ENCODE measurements around the gene AHR.

Gene AHR

DNA sequence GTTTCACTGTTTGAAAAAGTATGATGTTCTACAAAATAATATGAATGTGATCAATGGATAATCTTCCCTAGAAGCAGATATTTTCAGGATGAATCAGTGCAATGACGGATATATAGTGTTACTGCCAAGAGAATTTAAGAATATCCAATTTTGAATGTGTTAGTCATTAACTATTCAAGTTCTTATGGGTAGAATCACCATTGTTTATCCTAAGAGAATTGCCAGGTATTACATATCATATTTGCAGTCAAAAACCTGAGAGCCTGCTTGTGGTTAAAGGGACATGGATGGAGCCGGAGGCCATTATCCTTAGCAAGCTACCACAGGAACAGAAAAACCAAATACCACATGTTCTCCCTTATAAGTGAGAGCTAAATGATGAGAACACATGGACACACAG lies 26.9 kb downstream of the AHR start (continued):
- TF ChIP-seq ZNF223 (tag by site-specific recombination; IDR thresholded peaks at IDR 0.05) (no peak), PBX3 (CRISPR knock-in tag; IDR thresholded peaks at IDR 0.05) (no peak), ZNF239 (tag by site-specific recombination; IDR thresholded peaks at IDR 0.05) (no peak), ZNF354C (tag by site-specific recombination; IDR thresholded peaks at IDR 0.05; ENCODE audit: borderline replicate concordance, low read depth) (no peak), ZNF521 (tag by site-specific recombination; IDR thresholded peaks at IDR 0.05) (no peak), ZXDB (tag by site-specific recombination; IDR thresholded peaks at IDR 0.05) (no peak), ZNF248 (tag by site-specific recombination; IDR thresholded peaks at IDR 0.05) (no peak), ZSCAN18 (tag by site-specific recombination; IDR thresholded peaks at IDR 0.05) (no peak), ZNF280C (tag by site-specific recombination; IDR thresholded peaks at IDR 0.05) (no peak)

- Histone ChIP-seq H3K4me1 (ENCODE audit: control insufficient read depth, insufficient read depth, low read length) (no peaks in the 10 kb centered on the region), H3K36me3 (ENCODE audit: control insufficient read depth in 2 of 2, insufficient read depth in 1 of 2, low read length in 2 of 2) (peaks cover 0 to 14% of the 10 kb centered on the region in 2 experiments; a peak in 2 of 3 replicates), H3K4me3 (ENCODE audit: low read depth, low read length) (no peak overlapping the region), H3K27ac (ENCODE audit: extremely low read depth, low read depth, low read length) (no peak overlapping the region), H3K9me3 (ENCODE audit: control insufficient read depth, insufficient read depth, low read depth, low read length) (no peaks in the 10 kb centered on the region)
- TF ChIP-seq ZNF560 (tag by site-specific recombination; IDR thresholded peaks at IDR 0.05; ENCODE audit: borderline replicate concordance) (no peak), ZFP37 (tag by site-specific recombination; IDR thresholded peaks at IDR 0.05) (no peak), ZNF394 (tag by site-specific recombination; IDR thresholded peaks at IDR 0.05; ENCODE audit: borderline replicate concordance) (no peak), ZNF112 (tag by site-specific recombination; IDR thresholded peaks at IDR 0.05) (0 out of 2 replicates have a peak, but pooled peaks have one; percentile 15), ZNF350 (tag by site-specific recombination; IDR thresholded peaks at IDR 0.05) (peak; percentile 61; the same call in 1 of the 2 replicates), ZNF37A (tag by site-specific recombination; IDR thresholded peaks at IDR 0.05) (0 out of 2 replicates have a peak, but pooled peaks have one; percentile 49), ZNF18 (tag by site-specific recombination; IDR thresholded peaks at IDR 0.05) (no peak)
- CTCF ChIA-PET, result interaction anchor here (0.6 kb wide), 1 partner anchor 316 kb away, joined by 3 read pairs; no protein-coding TSS in a partner anchor
- POLR2A ChIA-PET, result no interaction called here
Observed at GRCh38 chr7:17326378-17326777, 27.9 kb downstream of the AHR start.

DNA sequence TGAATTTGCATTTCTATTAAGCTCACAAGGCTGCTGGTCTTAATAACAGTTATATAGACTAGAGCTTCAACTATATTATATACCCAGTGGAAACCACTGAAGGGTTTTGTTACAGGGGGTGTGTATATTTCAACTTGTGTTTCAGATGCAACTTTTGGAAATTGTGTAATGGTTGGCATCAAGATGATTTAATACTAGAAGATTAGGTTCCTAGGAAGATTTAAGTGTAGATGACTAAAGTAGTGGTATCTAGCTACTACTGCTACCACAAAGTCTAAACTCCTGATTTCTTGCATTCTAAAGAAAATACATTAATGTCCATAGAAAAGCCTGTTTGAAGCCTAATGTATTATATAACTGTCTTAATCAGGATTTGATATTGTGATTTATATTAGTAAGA lies 30.2 kb downstream of the AHR start:
- no peaks in the 10 kb centered on the region for H3K9me3 ChIP-seq (ENCODE audit: control insufficient read depth, insufficient read depth, low read depth, low read length)
- H3K36me3 ChIP-seq (ENCODE audit: control insufficient read depth in 2 of 2, insufficient read depth in 1 of 2, low read length in 2 of 2), result peaks cover 0 to 7% of the 10 kb centered on the region in 2 experiments; a peak in 2 of 3 replicates
- ChIA-PET CTCF (no interaction called here), POLR2A (no interaction called here)
- TF ChIP-seq MYNN (tag by site-specific recombination; IDR thresholded peaks at IDR 0.05; ENCODE audit: borderline replicate concordance), result no peak
- no peak overlapping the region for H3K4me3 ChIP-seq (ENCODE audit: low read depth, low read length)
- H3K27ac ChIP-seq (ENCODE audit: extremely low read depth, low read depth, low read length), result no peak overlapping the region
- H3K4me1 ChIP-seq (ENCODE audit: control insufficient read depth, insufficient read depth, low read length), result no peaks in the 10 kb centered on the region
